Liver (tissue), 9 donors: Measurements from ENCODE around the gene PRR22. TPM values are rescaled to one million over a fixed set of nuclear protein-coding genes. Genes with fewer than 3 reads are reported as not detected.

Source experiments
- DNase-seq: peaks from one replicate; pipeline ENCODE4 v3.0.0-alpha.2; 2017; ENCODE audit warnings: low spot score
- H3K27ac ChIP-seq, 2 donors: one replicate each; pipeline ENCODE4 v1.7.0; 2013; ENCODE audit warnings: inconsistent platforms in 2 of 2, low read length in 2 of 2, control low read depth in 1 of 2, low read depth in 1 of 2, mild to moderate bottlenecking in 1 of 2
- H3K27me3 ChIP-seq, 4 donors: one replicate each; pipeline versions ENCODE4 v1.6.1 to v1.7.0; 2013; ENCODE audit warnings: low read length in 3 of 4, inconsistent platforms in 1 of 4, mild to moderate bottlenecking in 1 of 4, moderate library complexity in 1 of 4; ENCODE audit not compliant: control insufficient read depth in 4 of 4, insufficient read depth in 4 of 4
- H3K36me3 ChIP-seq, 4 donors: one replicate each; pipeline versions ENCODE4 v1.6.1 to v1.7.0; 2013; ENCODE audit warnings: low read length in 3 of 4, mild to moderate bottlenecking in 3 of 4, low read depth in 1 of 4, moderate library complexity in 1 of 4; ENCODE audit not compliant: control insufficient read depth in 4 of 4, insufficient read depth in 3 of 4
- H3K4me1 ChIP-seq, 4 donors: one replicate each; pipeline versions ENCODE4 v1.6.1 to v1.7.0; 2013; ENCODE audit warnings: low read length in 3 of 4, mild to moderate bottlenecking in 3 of 4, moderate library complexity in 1 of 4; ENCODE audit not compliant: control insufficient read depth in 4 of 4, insufficient read depth in 4 of 4
- H3K4me3 ChIP-seq, 3 donors: one replicate each; pipeline versions ENCODE4 v1.6.1 to v1.7.0; 2013; ENCODE audit warnings: low read length in 3 of 3, control low read depth in 1 of 3, low read depth in 1 of 3, mild to moderate bottlenecking in 1 of 3
- H3K9ac ChIP-seq, 2 donors: one replicate each; pipeline ENCODE4 v1.7.0; 2013; ENCODE audit warnings: low read length in 2 of 2, mild to moderate bottlenecking in 2 of 2, moderate library complexity in 2 of 2, control low read depth in 1 of 2, low read depth in 1 of 2
- H3K9me3 ChIP-seq, 4 donors: one replicate each; pipeline versions ENCODE4 v1.6.1 to v1.7.0; 2013; ENCODE audit warnings: low read length in 3 of 4; ENCODE audit not compliant: control insufficient read depth in 4 of 4
- EGR1 ChIP-seq, 2 donors: IDR thresholded peaks; 2 replicates each; pipeline ENCODE4 v1.6.1; 2016 to 2018; ENCODE audit warnings: antibody characterized with exemption in 2 of 2, low read depth in 2 of 2
- FOXA1 ChIP-seq: IDR thresholded peaks from 2 replicates; pipeline ENCODE4 v1.6.1; 2016; ENCODE audit warnings: antibody characterized with exemption
- FOXA2 ChIP-seq: IDR thresholded peaks from 2 replicates; pipeline ENCODE4 v1.6.1; 2016; ENCODE audit warnings: antibody characterized with exemption
- GABPA ChIP-seq, 2 donors: IDR thresholded peaks in 1 of 2; conservative IDR thresholded peaks in 1 of 2; 2 replicates each; pipeline ENCODE4 v1.6.1; 2016; ENCODE audit warnings: antibody characterized with exemption in 2 of 2, mild to moderate bottlenecking in 1 of 2, moderate library complexity in 1 of 2
- HNF4G ChIP-seq: IDR thresholded peaks from 2 replicates; pipeline ENCODE4 v1.6.1; 2016; ENCODE audit warnings: antibody characterized with exemption
- JUND ChIP-seq, 2 donors: IDR thresholded peaks; 2 replicates each; pipeline ENCODE4 v1.6.1; 2016; ENCODE audit warnings: antibody characterized with exemption in 2 of 2
- NR2F2 ChIP-seq: IDR thresholded peaks from 2 replicates; pipeline ENCODE4 v1.6.1; 2016; ENCODE audit warnings: antibody characterized with exemption
- RXRA ChIP-seq, 2 donors: IDR thresholded peaks; 2 replicates each; pipeline ENCODE4 v1.6.1; 2017 to 2018; ENCODE audit warnings: antibody characterized with exemption in 2 of 2, mild to moderate bottlenecking in 1 of 2
- SP1 ChIP-seq: IDR thresholded peaks from 2 replicates; pipeline ENCODE4 v1.6.1; 2018; ENCODE audit warnings: antibody characterized with exemption, mild to moderate bottlenecking
- TAF1 ChIP-seq: conservative IDR thresholded peaks from 2 replicates; pipeline ENCODE4 v1.6.1; 2016; ENCODE audit warnings: antibody characterized with exemption, mild to moderate bottlenecking
- YY1 ChIP-seq: IDR thresholded peaks from 2 replicates; pipeline ENCODE4 v1.6.1; 2016; ENCODE audit warnings: antibody characterized with exemption, mild to moderate bottlenecking
- WGBS: extraction: QIAGEN DNeasy Blood & Tissue Kit; methylation state at CpG from one replicate; pipeline ENCODE4 v1.1.7; 2013; 5-methylcytosine and 5-hydroxymethylcytosine counted together
- polyA plus RNA-seq, 2 donors: library from polyadenylated mRNA; stranded (reverse) in 1 of 2; unstranded in 1 of 2; fragments of 200-250 nt in 1 of 2; fragments of >200 nt in 1 of 2; fragmentation: Nextera tagmentation in 1 of 2; extraction: Ambion mirVana in 1 of 2; gene quantifications; one replicate each; pipeline versions ENCODE4 v1.2.1 to v1.2.3, GENCODE V29; 2013 to 2015
- total RNA-seq, 2 donors: library from RNA; depleted of rRNA; stranded (reverse); fragments of >200 nt; gene quantifications; one replicate each; pipeline ENCODE4 v1.2.3, GENCODE V29; 2014
- TF ChIP-seq, protein P1 (sequence below): IDR thresholded peaks from 2 replicates; pipeline ENCODE4 v1.6.1; 2016; ENCODE audit warnings: antibody characterized with exemption
- TF ChIP-seq, protein P2 (sequence below): IDR thresholded peaks from 2 replicates; pipeline ENCODE4 v1.6.1; 2016; ENCODE audit warnings: antibody characterized with exemption
- TF ChIP-seq, protein P3 (sequence below): fragments of 150-350 bp; IDR thresholded peaks from 2 replicates; pipeline ENCODE4 v1.5.1; 2017; ENCODE audit warnings: improper control_type of control experiment, low read depth, low read length; ENCODE audit not compliant: missing input control
- TF ChIP-seq, protein P4 (sequence below): IDR thresholded peaks from 2 replicates; pipeline ENCODE4 v1.6.1; 2016; ENCODE audit warnings: antibody characterized with exemption, mild to moderate bottlenecking
- donor health status: healthy.
- donor health status: healthy.
- donor health status: healthy.
- donor health status: healthy.
- donor health status: healthy.

PRR22 gene
- total and polyA plus RNA-seq, 4 donors, result 0.40 to 1.6 (median 0.63) TPM

DNA sequence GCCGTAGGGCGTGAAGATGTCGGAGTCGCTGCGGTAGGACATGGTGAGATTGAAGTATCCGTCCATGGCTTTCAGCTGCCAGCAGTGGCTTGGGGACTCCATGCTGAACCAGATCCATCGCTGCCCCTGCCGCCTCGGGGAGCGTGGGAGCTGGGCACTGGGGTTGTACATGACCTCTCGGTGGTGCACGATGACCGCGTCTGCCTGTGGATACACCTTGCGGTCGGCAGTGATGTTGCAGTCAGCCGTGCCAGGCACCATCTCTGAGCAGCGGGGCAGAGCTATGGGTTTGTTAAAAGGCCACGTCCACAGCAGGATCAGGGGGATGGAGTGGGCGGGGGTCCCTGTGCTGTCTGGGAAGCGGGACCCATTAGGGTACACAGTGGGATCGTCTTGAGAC, 47.5 kb upstream of the PRR22 start:
- no peak for DNase-seq
- Histone ChIP-seq H3K27ac (no peak overlapping the region), H3K9ac (no peak overlapping the region), H3K4me1 (peaks cover 3 to 16% (median 10%) of the 10 kb centered on the region in 4 donors), H3K36me3 (peaks cover 0 to 2% (median 0%) of the 10 kb centered on the region in 4 donors), H3K27me3 (no peaks in the 10 kb centered on the region), H3K4me3 (no peak overlapping the region), H3K9me3 (no peaks in the 10 kb centered on the region)
- WGBS, result 95% methylated on average over 22 of the region's 22 CpGs
- TF ChIP-seq, protein P1, sequence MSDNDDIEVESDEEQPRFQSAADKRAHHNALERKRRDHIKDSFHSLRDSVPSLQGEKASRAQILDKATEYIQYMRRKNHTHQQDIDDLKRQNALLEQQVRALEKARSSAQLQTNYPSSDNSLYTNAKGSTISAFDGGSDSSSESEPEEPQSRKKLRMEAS, result no peak
- TF ChIP-seq, protein P2, sequence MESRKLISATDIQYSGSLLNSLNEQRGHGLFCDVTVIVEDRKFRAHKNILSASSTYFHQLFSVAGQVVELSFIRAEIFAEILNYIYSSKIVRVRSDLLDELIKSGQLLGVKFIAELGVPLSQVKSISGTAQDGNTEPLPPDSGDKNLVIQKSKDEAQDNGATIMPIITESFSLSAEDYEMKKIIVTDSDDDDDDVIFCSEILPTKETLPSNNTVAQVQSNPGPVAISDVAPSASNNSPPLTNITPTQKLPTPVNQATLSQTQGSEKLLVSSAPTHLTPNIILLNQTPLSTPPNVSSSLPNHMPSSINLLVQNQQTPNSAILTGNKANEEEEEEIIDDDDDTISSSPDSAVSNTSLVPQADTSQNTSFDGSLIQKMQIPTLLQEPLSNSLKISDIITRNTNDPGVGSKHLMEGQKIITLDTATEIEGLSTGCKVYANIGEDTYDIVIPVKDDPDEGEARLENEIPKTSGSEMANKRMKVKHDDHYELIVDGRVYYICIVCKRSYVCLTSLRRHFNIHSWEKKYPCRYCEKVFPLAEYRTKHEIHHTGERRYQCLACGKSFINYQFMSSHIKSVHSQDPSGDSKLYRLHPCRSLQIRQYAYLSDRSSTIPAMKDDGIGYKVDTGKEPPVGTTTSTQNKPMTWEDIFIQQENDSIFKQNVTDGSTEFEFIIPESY, result no peak
- TF ChIP-seq TAF1, result no peak

DNA sequence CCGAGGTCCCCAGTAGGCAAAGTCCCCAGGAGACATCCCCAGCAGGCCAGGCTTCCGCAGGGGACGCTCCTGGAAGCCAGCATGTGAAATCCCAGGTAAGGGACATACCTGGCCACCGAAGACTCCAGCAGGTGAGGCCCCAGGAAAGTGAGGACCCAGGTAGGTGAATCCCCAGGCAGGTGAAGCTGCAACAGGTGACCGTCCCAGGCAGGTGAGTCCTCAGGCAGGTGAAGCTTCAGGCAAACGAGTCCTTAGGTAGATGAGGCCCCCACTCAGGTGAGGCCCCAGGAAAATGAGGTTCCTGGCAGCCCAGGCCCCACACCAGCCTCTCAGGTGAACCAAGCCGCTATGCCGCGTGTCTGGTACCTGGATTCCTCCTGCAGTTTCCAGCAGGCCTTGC, 46.6 kb upstream of the PRR22 start:
- no peak for TF ChIP-seq NR2F2
- no peak for TF ChIP-seq HNF4G
- TF ChIP-seq, protein P3, sequence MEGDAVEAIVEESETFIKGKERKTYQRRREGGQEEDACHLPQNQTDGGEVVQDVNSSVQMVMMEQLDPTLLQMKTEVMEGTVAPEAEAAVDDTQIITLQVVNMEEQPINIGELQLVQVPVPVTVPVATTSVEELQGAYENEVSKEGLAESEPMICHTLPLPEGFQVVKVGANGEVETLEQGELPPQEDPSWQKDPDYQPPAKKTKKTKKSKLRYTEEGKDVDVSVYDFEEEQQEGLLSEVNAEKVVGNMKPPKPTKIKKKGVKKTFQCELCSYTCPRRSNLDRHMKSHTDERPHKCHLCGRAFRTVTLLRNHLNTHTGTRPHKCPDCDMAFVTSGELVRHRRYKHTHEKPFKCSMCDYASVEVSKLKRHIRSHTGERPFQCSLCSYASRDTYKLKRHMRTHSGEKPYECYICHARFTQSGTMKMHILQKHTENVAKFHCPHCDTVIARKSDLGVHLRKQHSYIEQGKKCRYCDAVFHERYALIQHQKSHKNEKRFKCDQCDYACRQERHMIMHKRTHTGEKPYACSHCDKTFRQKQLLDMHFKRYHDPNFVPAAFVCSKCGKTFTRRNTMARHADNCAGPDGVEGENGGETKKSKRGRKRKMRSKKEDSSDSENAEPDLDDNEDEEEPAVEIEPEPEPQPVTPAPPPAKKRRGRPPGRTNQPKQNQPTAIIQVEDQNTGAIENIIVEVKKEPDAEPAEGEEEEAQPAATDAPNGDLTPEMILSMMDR, result no peak
- TF ChIP-seq YY1, result no peak
- TF ChIP-seq RXRA (IDR thresholded peaks at IDR 0.05), result no peak
- TF ChIP-seq, protein P4, sequence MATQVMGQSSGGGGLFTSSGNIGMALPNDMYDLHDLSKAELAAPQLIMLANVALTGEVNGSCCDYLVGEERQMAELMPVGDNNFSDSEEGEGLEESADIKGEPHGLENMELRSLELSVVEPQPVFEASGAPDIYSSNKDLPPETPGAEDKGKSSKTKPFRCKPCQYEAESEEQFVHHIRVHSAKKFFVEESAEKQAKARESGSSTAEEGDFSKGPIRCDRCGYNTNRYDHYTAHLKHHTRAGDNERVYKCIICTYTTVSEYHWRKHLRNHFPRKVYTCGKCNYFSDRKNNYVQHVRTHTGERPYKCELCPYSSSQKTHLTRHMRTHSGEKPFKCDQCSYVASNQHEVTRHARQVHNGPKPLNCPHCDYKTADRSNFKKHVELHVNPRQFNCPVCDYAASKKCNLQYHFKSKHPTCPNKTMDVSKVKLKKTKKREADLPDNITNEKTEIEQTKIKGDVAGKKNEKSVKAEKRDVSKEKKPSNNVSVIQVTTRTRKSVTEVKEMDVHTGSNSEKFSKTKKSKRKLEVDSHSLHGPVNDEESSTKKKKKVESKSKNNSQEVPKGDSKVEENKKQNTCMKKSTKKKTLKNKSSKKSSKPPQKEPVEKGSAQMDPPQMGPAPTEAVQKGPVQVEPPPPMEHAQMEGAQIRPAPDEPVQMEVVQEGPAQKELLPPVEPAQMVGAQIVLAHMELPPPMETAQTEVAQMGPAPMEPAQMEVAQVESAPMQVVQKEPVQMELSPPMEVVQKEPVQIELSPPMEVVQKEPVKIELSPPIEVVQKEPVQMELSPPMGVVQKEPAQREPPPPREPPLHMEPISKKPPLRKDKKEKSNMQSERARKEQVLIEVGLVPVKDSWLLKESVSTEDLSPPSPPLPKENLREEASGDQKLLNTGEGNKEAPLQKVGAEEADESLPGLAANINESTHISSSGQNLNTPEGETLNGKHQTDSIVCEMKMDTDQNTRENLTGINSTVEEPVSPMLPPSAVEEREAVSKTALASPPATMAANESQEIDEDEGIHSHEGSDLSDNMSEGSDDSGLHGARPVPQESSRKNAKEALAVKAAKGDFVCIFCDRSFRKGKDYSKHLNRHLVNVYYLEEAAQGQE, result no peak
- TF ChIP-seq EGR1 (IDR thresholded peaks at IDR 0.05; ENCODE audit: low read depth in 2 of 2), result no peak
- TF ChIP-seq GABPA (IDR thresholded peaks at IDR 0.05 in 1 of 2, conservative IDR thresholded peaks at IDR 0.05 in 1 of 2), result no peak
- TF ChIP-seq, protein P1, result no peak
- TF ChIP-seq FOXA2, result no peak
- no peak for TF ChIP-seq TAF1
- no peak for TF ChIP-seq SP1
- TF ChIP-seq, protein P2, result no peak
- TF ChIP-seq FOXA1, result no peak
- no peak for TF ChIP-seq JUND (IDR thresholded peaks at IDR 0.05)
- Histone ChIP-seq H3K36me3 (peaks cover 0 to 2% (median 0%) of the 10 kb centered on the region in 4 donors), H3K4me3 (no peak overlapping the region), H3K9me3 (no peaks in the 10 kb centered on the region), H3K27ac (no peak overlapping the region), H3K27me3 (no peaks in the 10 kb centered on the region), H3K9ac (no peak overlapping the region), H3K4me1 (peaks cover 6 to 24% (median 17%) of the 10 kb centered on the region in 4 donors)
- no peak for DNase-seq
- WGBS, result 94% methylated on average over 9 of the region's 9 CpGs
